ENCODE measurements around the gene FMO2. TPM values are rescaled to one million over a fixed set of nuclear protein-coding genes. Genes with fewer than 3 reads are reported as not detected.

FMO2 gene
- total and polyA plus RNA-seq, 2 experiments from 2014 or later = not detected

- TF ChIP-seq CTCF (IDR thresholded peaks at IDR 0.05; ENCODE audit: low read depth, low read length) = no peak
- Histone ChIP-seq H3K27ac (no peak overlapping the region), H3K27me3 (no peaks in the 10 kb centered on the region), H3K4me1 (ENCODE audit: low read depth) (no peaks in the 10 kb centered on the region), H3K4me3 (no peak overlapping the region), H3K9me3 (ENCODE audit: low read depth) (no peaks in the 10 kb centered on the region), H3K36me3 (no peaks in the 10 kb centered on the region)
- no peak for DNase-seq (ENCODE audit: low read depth in 1 of 2, low spot score in 1 of 2)
These were observed 19.2 kb downstream of the FMO2 start for GRCh38 chr1:171204296-171204695.

- no peak overlapping the region for H3K4me3 ChIP-seq
- no peak overlapping the region for H3K27ac ChIP-seq
- H3K9me3 ChIP-seq (ENCODE audit: low read depth) = no peaks in the 10 kb centered on the region
- no peak for DNase-seq (ENCODE audit: low read depth in 1 of 2, low spot score in 1 of 2)
- H3K27me3 ChIP-seq = no peaks in the 10 kb centered on the region
- no peaks in the 10 kb centered on the region for H3K4me1 ChIP-seq (ENCODE audit: low read depth)
- TF ChIP-seq CTCF (IDR thresholded peaks at IDR 0.05; ENCODE audit: low read depth, low read length) = no peak
- no peaks in the 10 kb centered on the region for H3K36me3 ChIP-seq
These were observed 21.3 kb downstream of the FMO2 start for GRCh38 chr1:171206204-171206977.

- no peaks in the 10 kb centered on the region for H3K4me1 ChIP-seq (ENCODE audit: low read depth)
- TF ChIP-seq CTCF (IDR thresholded peaks at IDR 0.05; ENCODE audit: low read depth, low read length) = no peak
These were observed 21.9 kb downstream of the FMO2 start for GRCh38 chr1:171206978-171207355.

GRCh38 chr1:171207377-171207776 lies 22.3 kb downstream of the FMO2 start:
- H3K4me1 ChIP-seq (ENCODE audit: low read depth) = no peaks in the 10 kb centered on the region
- H3K27me3 ChIP-seq = no peaks in the 10 kb centered on the region
- no peaks in the 10 kb centered on the region for H3K9me3 ChIP-seq (ENCODE audit: low read depth)
- DNase-seq (ENCODE audit: low read depth in 1 of 2, low spot score in 1 of 2) = no peak
- no peaks in the 10 kb centered on the region for H3K36me3 ChIP-seq
- no peak overlapping the region for H3K27ac ChIP-seq
- H3K4me3 ChIP-seq = no peak overlapping the region
- no peak for TF ChIP-seq CTCF (IDR thresholded peaks at IDR 0.05; ENCODE audit: low read depth, low read length)

More at GRCh38 chr1:171206978-171207355, 21.9 kb downstream of the FMO2 start:
- H3K27me3 ChIP-seq = no peaks in the 10 kb centered on the region
- DNase-seq (ENCODE audit: low read depth in 1 of 2, low spot score in 1 of 2) = no peak
- H3K27ac ChIP-seq = no peak overlapping the region
- H3K4me3 ChIP-seq = no peak overlapping the region
- H3K36me3 ChIP-seq = no peaks in the 10 kb centered on the region
- H3K9me3 ChIP-seq (ENCODE audit: low read depth) = no peaks in the 10 kb centered on the region

GRCh38 chr1:171210355-171210754 lies 25.3 kb downstream of the FMO2 start:
- no peaks in the 10 kb centered on the region for H3K36me3 ChIP-seq
- H3K4me1 ChIP-seq (ENCODE audit: low read depth) = no peaks in the 10 kb centered on the region
- no peak for TF ChIP-seq CTCF (IDR thresholded peaks at IDR 0.05; ENCODE audit: low read depth, low read length)
- H3K27me3 ChIP-seq = no peaks in the 10 kb centered on the region
- peak in 1 of 2 donors; percentile 83 for DNase-seq (ENCODE audit: low read depth in 1 of 2, low spot score in 1 of 2)
- no peaks in the 10 kb centered on the region for H3K9me3 ChIP-seq (ENCODE audit: low read depth)
- no peak overlapping the region for H3K27ac ChIP-seq
- no peak overlapping the region for H3K4me3 ChIP-seq
